GM12878 (cell line): ENCODE data around the gene POR. TPM values are rescaled to one million over a fixed set of nuclear protein-coding genes. Genes with fewer than 3 reads are reported as not detected.

Experiments
- ATAC-seq: fragments of 200-7000 bp; cut with Tn5 transposase; 3 replicates; pipeline ENCODE4 v1.9.1; 2020; ENCODE audit warnings: mild to moderate bottlenecking, moderate library complexity
- BruUV-seq: library from RNA; stranded (reverse); fragments of 400-500 nt; replicated peaks from 2 replicates; lab custom pipeline; 2021; lab: Mats Ljungman, UMichigan
- CTCF ChIA-PET: fragments of 300-600 bp; sonication (Branson Sonifier 250); formaldehyde crosslinking; extraction: SDS; loops from one replicate; lab custom pipeline; 2021; ENCODE audit warnings: inconsistent platforms; lab: Yijun Ruan, JAX
- POLR2A ChIA-PET: fragments of 350-600 bp; formaldehyde crosslinking; extraction: SDS; loops from one replicate; lab custom pipeline; 2021; ENCODE audit warnings: inconsistent platforms; lab: Charles Lee
- RAD21 ChIA-PET: fragments of 300-600 bp; sonication (Branson Sonifier 250); formaldehyde crosslinking; loops from one replicate; lab custom pipeline; 2023; ENCODE audit warnings: antibody characterized with exemption; ENCODE audit not compliant: unreplicated experiment; lab: Charles Lee
- SMC1A ChIA-PET: fragments of 300-600 bp; sonication (Branson Sonifier 250); formaldehyde crosslinking; loops from one replicate; lab custom pipeline; 2023; ENCODE audit not compliant: unreplicated experiment, uncharacterized antibody; lab: Charles Lee
- DNase-seq: peaks from one replicate; pipeline ENCODE4 v3.0.0-alpha.2; 2011; ENCODE audit warnings: low read depth, low spot score
- FAIRE-seq: peaks from 3 replicates; lab custom pipeline; 2011; peaks lifted over from hg19 to GRCh38; lab: Jason Lieb, UNC
- H2AFZ ChIP-seq: 2 replicates; pipeline ENCODE4 v1.6.0; 2011; ENCODE audit warnings: low read depth, low read length, control low read depth; ENCODE audit not compliant: control insufficient read depth
- H3K27ac ChIP-seq: 2 replicates; pipeline ENCODE4 v1.5.1; 2011; ENCODE audit warnings: control low read depth; ENCODE audit not compliant: control insufficient read depth, insufficient read depth
- H3K27me3 ChIP-seq, 2 experiments: replicated peaks in 1 of 2; 2 replicates each; pipeline versions ENCODE4 v1.6.0 to v1.6.1; 2011; ENCODE audit warnings: low read length in 1 of 2; ENCODE audit not compliant: control insufficient read depth in 2 of 2, insufficient read depth in 2 of 2
- H3K36me3 ChIP-seq, 2 experiments: 2 replicates each; pipeline ENCODE4 v1.5.1; 2011; ENCODE audit warnings: low read length in 1 of 2; ENCODE audit not compliant: control insufficient read depth in 2 of 2, insufficient read depth in 2 of 2
- H3K4me1 ChIP-seq: 2 replicates; pipeline ENCODE4 v1.6.1; 2011; ENCODE audit warnings: mild to moderate bottlenecking, low read length, moderate library complexity, mixed read lengths; ENCODE audit not compliant: control insufficient read depth, insufficient read depth
- H3K4me2 ChIP-seq: 2 replicates; pipeline ENCODE4 v1.6.0; 2011; ENCODE audit warnings: control low read depth; ENCODE audit not compliant: control insufficient read depth, insufficient read depth
- H3K4me3 ChIP-seq: fragments of 200-600 bp; sonication (generic); 2 replicates; pipeline ENCODE4 v1.5.1; 2016
- H3K79me2 ChIP-seq: 2 replicates; pipeline ENCODE4 v1.6.0; 2011; ENCODE audit warnings: low read length; ENCODE audit not compliant: control insufficient read depth, insufficient read depth
- H3K9ac ChIP-seq: 2 replicates; pipeline ENCODE4 v1.8.0; 2011; ENCODE audit warnings: low read length, control low read depth, mixed read lengths; ENCODE audit not compliant: control insufficient read depth, insufficient read depth
- H3K9me3 ChIP-seq: replicated peaks from 3 replicates; pipeline ENCODE4 v1.5.1; 2011; ENCODE audit warnings: mild to moderate bottlenecking, low read length; ENCODE audit not compliant: control insufficient read depth, insufficient read depth
- H4K20me1 ChIP-seq: 2 replicates; pipeline ENCODE4 v1.6.0; 2011; ENCODE audit not compliant: control insufficient read depth, insufficient read depth
- BRCA1 ChIP-seq: IDR thresholded peaks from 2 replicates; pipeline ENCODE4 v1.6.1; 2011; ENCODE audit warnings: low read depth, low read length, improper control_type of control experiment
- CHD2 ChIP-seq: IDR thresholded peaks from 2 replicates; pipeline ENCODE4 v1.6.1; 2011; ENCODE audit warnings: low read depth, low read length, improper control_type of control experiment, borderline replicate concordance
- DPF2 ChIP-seq: fragments of 450-650 bp; IDR thresholded peaks from 2 replicates; pipeline ENCODE4 v1.6.1; 2017; ENCODE audit warnings: mild to moderate bottlenecking
- FOS ChIP-seq: IDR thresholded peaks from 3 replicates; pipeline ENCODE4 v1.6.1; 2011; ENCODE audit warnings: borderline replicate concordance; ENCODE audit not compliant: insufficient read length; ENCODE audit errors: extremely low read depth
- IRF4 ChIP-seq: IDR thresholded peaks from 2 replicates; pipeline ENCODE4 v1.6.1; 2011; ENCODE audit warnings: low read depth, low read length
- KLF5 ChIP-seq: fragments of 450-650 bp; IDR thresholded peaks from 2 replicates; pipeline ENCODE4 v1.6.1; 2014; ENCODE audit warnings: mild to moderate bottlenecking; ENCODE audit not compliant: partially characterized antibody
- NFXL1 ChIP-seq: fragments of 450-650 bp; IDR thresholded peaks from 2 replicates; pipeline ENCODE4 v1.6.1; 2017; ENCODE audit warnings: antibody characterized with exemption, mild to moderate bottlenecking, borderline replicate concordance
- NR2C1 ChIP-seq: fragments of 450-650 bp; IDR thresholded peaks from 2 replicates; pipeline ENCODE4 v1.6.1; 2017; ENCODE audit warnings: antibody characterized with exemption, mild to moderate bottlenecking, moderate library complexity
- POLR2AphosphoS5 ChIP-seq: IDR thresholded peaks from 2 replicates; pipeline ENCODE4 v1.6.1; 2011; ENCODE audit warnings: mild to moderate bottlenecking, low read length, inconsistent platforms
- RCOR1 ChIP-seq: conservative IDR thresholded peaks from 2 replicates; pipeline ENCODE4 v1.6.1; 2012; ENCODE audit warnings: low read depth, low read length, improper control_type of control experiment
- SRF ChIP-seq, 2 experiments: IDR thresholded peaks; 2 replicates each; pipeline ENCODE4 v1.6.1; 2011; ENCODE audit warnings: low read depth in 2 of 2, low read length in 2 of 2, mild to moderate bottlenecking in 1 of 2, moderate library complexity in 1 of 2
- SUPT20H ChIP-seq: IDR thresholded peaks from 2 replicates; pipeline ENCODE4 v1.6.1; 2011; ENCODE audit warnings: low read depth, mild to moderate bottlenecking, low read length, moderate library complexity, borderline replicate concordance; ENCODE audit not compliant: control insufficient read depth
- TAF1 ChIP-seq: IDR thresholded peaks from 2 replicates; pipeline ENCODE4 v1.6.1; 2011; ENCODE audit warnings: mild to moderate bottlenecking, low read depth, low read length, borderline replicate concordance
- TCF7 ChIP-seq: IDR thresholded peaks from 2 replicates; pipeline ENCODE4 v1.6.1; 2014; ENCODE audit warnings: antibody characterized with exemption, borderline replicate concordance
- ZNF384 ChIP-seq: IDR thresholded peaks from 2 replicates; pipeline ENCODE4 v1.6.1; 2012; ENCODE audit warnings: low read depth, mild to moderate bottlenecking, low read length, improper control_type of control experiment, borderline replicate concordance
- ZNF622 ChIP-seq: fragments of 450-650 bp; IDR thresholded peaks from 2 replicates; pipeline ENCODE4 v1.6.1; 2017; ENCODE audit warnings: mild to moderate bottlenecking, inconsistent platforms
- WGBS: methylation state at CpG from one replicate; pipeline ENCODE4 v1.1.6; 2016; ENCODE audit warnings: low lambda C conversion rate; ENCODE audit not compliant: insufficient replicate concordance, insufficient coverage; ENCODE audit errors: missing lambda C conversion rate; 5-methylcytosine and 5-hydroxymethylcytosine counted together
- in situ Hi-C: fragments of 300-500 bp; cut with MboI; formaldehyde crosslinking; loops from 9 replicates; pipeline ENCODE4 v1.14.3; 2018; ENCODE audit warnings: mixed read lengths
- intact Hi-C: fragments of 100-400 bp; cut with micrococcal nuclease; formaldehyde crosslinking; loops from one replicate; pipeline ENCODE4 v1.14.2; 2022; ENCODE audit not compliant: unreplicated experiment
- polyA plus RNA-seq, 11 experiments: library from polyadenylated mRNA; depleted of rRNA in 4 of 11; unstranded in 6 of 11; stranded (reverse) in 5 of 11; fragments of >200 nt; fragmentation: Nextera tagmentation in 4 of 11; fragmentation: Illumina TruSeq in 1 of 11; extraction: Ambion mirVana in 4 of 11; extraction: Trizol in 1 of 11; gene quantifications; 1 replicate in 1 of 11; 2 replicates in 10 of 11; pipeline versions ENCODE4 v1.2.1 to v1.2.3, GENCODE V29; 2011 to 2016; ENCODE audit warnings: inconsistent platforms in 2 of 11, missing spikeins in 2 of 11, low read depth in 1 of 11
- total RNA-seq, 4 experiments: library from RNA; depleted of rRNA in 3 of 4; stranded (reverse); fragments of >200 nt in 3 of 4; fragmentation: Illumina TruSeq in 1 of 4; extraction: Trizol in 1 of 4; gene quantifications; 2 replicates each; pipeline versions ENCODE4 v1.2.1 to v1.2.3, GENCODE V29; 2013 to 2021

POR gene
- total and polyA plus RNA-seq, 10 of the 15 experiments (the other 5 are each of a cell fraction or from before 2014, with no cell fraction given) = 2.2 to 75.8 (median 35.9) TPM

DNA sequence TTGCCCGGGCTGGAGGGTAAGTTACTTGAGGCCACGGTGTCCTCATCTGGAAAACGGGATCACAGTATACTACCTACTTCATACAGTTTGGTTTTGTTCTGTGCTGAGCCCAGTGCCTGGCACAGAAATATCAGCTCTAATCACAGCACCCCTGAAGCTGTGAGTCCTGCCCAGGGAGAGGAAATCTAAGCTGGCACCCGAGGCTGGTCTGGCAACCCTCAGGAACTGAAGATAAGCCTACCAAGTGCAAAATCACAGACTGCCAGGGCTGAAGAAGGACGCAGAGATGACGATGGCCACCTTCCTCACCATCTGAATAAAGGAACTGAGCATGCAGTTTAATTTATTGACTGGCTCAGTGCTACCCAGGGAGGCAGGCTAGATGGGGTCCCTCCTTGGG is 87.2 kb downstream of the POR start:
- Histone ChIP-seq H3K4me2 (no peak overlapping the region), H3K9ac (no peak overlapping the region), H3K79me2 (no peaks in the 10 kb centered on the region)
- DNase-seq (no peak), FAIRE-seq (no peak)
- intact Hi-C loops = no loop called here
- no peak for TF ChIP-seq BRCA1
- no peak for TF ChIP-seq FOS
- TF ChIP-seq TAF1 = no peak
- no peak for TF ChIP-seq KLF5
- no peak for TF ChIP-seq NFXL1
- no peak for TF ChIP-seq ZNF384
- TF ChIP-seq SRF (IDR thresholded peaks at IDR 0.05; ENCODE audit: low read depth in 2 of 2, low read length in 2 of 2) = no peak
- TF ChIP-seq IRF4 = no peak
- no peak for TF ChIP-seq SUPT20H
- no peak for TF ChIP-seq DPF2
- TF ChIP-seq NR2C1 = no peak
- no peak for TF ChIP-seq TCF7
- TF ChIP-seq RCOR1 = no peak
- TF ChIP-seq CHD2 = no peak
- no peak for TF ChIP-seq ZNF622
- TF ChIP-seq POLR2AphosphoS5 = no peak
- TF ChIP-seq, all 136 proteins: peak for 0
- Histone ChIP-seq H2AFZ (no peak overlapping the region), H3K4me1 (no peaks in the 10 kb centered on the region), H3K27ac (no peak overlapping the region), H3K36me3 (peaks cover 3 to 8% of the 10 kb centered on the region in 2 experiments; a peak in 2 of 4 replicates), H3K27me3 (no peaks in the 10 kb centered on the region), H3K9me3 (no peaks in the 10 kb centered on the region), H4K20me1 (no peaks in the 10 kb centered on the region), H3K4me3 (no peak overlapping the region)
- no peak for ATAC-seq
- no TSS peak for BruUV-seq
- ChIA-PET POLR2A (no interaction called here), SMC1A (no interaction called here), CTCF (no interaction called here), RAD21 (no interaction called here)
- WGBS = 81% methylated on average over 6 of the region's 6 CpGs
- in situ Hi-C loops = no loop called here
